Fibroblast of skin of left quadriceps (primary cell): Measurements from ENCODE around the gene TTLL10.

Experiments used
- DNase-seq, 2 experiments: peaks; one replicate each; pipeline ENCODE4 v3.0.0-alpha.2; 2013; ENCODE audit warnings: low read depth in 2 of 2

TTLL10 gene

DNA sequence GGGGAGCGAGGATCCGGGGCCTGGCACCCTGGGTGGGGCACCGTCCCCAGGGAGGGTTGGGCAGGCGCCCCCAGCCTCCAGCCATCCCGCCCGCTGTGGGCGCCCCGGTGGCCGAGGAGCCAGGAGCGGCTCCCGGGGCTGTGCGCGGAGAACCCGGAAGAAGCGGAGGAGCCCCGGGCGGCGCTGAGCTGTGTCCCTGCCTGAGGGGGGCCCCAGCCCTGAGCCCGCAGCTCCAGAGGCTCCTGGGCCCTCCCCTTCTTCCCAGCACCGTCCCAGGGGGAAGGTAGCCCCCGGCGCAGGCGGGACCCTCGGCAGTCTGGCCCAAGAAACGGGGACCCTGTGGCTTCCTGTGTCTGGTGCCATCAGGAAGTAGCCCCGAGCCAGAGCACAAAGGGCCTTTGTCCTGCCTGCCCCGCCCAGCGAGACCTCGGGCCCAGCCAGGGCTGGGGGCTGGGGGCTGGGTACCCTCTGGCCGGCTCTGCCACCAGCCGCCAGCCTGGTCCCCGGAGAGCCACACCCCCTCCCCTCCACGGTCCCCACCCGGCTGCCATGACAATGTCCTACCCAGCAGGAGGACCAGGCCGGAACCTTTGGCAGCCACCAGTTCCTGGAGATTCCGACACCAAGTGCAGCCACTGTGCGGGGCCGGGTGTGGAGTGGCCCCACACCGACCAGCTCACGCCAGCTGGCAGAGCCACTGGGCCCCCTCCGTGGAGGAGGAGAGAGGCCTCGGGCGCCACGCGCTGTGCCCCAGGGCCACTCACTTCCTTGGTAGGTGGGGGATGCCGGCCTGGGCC is 15.6 kb upstream of the TTLL10 start:
- no peak for DNase-seq

DNA sequence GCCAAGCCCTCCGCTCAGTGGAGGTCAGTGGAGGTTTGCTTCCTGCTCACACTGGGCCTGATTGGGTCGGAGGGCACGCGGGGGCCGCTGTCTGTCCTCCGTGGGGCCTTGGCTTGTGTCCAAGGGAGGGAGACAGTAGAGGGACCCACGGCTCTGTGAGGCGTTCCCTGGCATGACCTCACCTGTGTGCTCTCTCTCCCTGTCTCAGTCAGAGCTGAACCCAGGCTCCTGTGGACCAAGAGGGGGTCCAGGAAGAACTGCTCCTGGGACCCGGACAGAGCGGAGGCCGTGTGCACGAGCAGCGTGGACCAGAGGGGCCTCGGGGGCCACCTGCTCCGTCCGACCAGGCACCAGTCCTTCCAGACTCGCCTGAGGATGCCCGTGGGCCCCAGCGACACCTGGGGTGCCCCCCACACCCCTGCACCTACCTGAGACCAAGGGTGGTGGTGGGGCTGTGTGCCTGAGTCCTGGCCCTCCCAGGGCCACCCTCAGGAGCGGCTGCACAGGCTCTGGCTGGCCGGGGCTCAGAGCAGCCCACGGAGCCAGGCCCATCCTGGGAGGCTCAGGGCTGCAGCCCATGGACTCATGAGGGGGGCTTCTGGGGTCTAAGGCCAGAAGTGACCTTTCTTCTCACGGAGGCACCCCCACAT is 13.3 kb upstream of the TTLL10 start:
- DNase-seq = no peak

DNA sequence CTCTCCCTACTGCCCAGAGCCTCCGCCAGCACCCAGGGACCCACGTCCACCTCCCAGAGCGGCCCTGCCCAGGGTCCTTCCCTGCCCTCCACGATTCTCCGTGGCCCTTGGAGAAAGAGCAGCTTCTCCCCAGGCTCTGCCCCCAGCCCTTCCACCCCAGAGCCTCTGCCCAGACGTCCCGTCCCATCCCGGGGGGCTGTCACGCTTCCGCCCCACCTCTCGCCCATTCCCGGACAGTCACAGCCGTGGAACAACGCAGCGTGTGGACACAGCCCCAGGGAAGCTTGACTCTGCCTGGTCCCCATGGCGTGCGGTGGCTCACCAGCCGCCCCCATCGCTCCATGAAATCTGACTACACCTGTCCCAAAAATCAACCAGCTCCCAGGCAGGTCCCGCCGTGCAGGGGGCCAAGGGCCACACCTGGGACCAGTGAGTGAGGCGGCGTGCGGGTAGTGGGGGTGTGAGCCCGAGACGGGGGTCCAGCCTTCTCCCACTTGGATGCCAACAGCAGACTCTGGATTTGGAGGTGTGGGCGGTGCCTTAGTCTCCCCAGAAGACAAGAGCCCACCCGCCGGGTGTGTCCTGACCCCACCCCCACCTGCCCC is 12.5 kb upstream of the TTLL10 start:
- DNase-seq = no peak

DNA sequence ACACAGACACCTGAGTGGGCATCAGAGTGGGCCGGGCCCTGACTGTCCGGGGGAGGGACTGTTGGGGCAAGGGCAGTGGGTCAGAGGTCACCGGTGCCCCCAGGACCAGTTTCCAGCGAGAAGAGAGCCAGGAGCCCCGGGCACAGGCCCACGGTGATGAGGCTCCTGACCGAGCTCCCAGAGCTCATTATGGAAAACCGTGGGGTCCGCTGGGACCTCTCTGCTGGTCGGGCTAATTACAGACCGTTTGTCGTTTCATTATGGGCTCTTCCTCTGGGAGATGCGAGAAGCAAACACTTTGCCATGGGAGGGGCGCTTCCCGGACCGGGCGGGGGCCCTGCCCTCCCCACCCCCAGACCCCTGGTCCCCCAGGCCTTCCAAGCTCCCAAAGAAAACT is 12.0 kb upstream of the TTLL10 start:
- DNase-seq = no peak

DNA sequence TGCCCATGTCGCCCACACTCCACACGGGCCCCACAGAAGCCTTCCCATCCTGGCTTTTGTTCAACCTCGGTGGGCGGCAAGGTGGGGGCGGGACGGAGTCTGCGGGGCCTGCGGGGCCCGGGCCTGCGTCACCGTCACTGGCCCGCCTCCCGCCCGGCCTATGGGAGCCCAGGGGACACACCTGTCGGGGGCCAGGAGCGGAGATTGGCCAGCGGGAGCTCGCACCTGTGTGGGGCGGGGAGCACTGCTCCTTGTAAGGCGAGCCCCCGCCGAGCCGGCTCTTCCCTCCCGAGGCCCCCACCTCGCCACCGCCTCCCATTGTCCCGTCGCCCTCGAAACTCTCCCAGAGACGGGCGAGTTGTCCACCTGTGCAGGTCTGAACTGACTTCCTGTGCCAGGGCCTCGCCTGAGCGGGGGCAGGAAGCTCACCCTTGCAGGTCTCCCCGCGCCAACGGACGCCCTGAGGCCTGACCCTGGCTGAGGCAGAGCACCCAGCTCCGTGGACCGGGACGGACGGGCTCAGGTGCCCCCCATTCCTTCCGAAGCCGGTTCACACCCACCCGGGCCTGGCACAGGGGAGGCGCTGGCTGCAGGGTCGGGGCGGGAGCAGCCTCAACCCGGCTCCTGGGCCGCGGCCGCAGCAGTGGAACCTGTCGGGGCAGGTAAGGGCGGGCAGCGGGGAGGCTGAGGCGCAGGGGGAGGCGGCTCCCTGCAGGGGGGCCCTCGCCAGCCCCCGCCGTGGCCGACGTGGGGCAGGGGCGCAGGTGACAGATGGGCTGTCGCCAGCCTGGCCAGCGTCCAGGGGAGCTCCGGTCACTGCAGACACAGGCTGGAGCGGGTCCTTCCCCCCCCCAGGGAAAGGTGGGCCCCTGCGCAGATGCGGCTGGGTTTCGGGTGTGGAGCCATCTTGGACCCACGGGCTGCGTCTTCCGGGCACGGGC is 10.8 kb upstream of the TTLL10 start:
- no peak for DNase-seq

DNA sequence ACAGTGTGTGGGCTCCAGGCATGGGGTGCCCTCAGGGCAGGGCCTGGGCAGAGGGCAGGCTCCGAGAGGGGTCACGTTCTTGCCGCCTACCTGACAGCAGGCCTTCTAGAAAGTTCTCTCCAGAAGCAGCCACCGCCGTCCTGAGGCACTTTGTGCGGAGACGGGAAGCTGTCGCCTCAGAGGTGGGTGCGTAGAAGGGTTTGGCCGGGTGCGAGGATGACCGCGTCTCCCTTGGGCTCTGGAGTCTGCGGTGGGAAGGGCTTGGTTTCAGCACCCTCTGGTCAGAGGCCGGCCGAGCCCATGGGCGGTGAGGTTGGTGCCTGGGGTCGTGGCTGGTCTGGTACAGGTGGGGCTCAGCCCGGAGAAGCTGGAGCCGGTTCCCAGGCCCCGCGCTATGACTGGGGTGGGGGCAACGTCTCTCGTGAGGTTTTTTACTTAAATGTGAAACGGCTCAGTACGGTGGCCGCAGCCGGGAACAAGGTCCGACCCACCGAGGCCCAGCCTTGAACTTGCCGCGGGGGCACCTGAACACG is 10.1 kb upstream of the TTLL10 start:
- DNase-seq = no peak

DNA sequence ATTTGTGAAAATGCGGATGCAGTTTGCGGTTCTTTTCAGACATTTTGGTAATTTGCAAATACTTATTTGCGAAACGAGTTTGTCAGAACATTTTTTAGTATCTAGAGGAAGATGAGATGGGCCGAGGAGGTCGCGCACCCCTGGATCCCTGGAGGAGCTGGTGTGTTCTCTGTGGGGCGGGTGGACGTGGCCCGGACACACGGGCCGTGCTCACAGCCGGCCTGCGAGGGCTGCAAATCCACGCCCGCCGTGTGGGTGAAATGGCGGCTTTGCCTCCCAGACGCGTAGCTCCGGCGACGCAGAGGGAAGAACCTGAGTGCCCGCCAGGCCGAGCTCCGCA is 9.3 kb upstream of the TTLL10 start:
- no peak for DNase-seq

DNA sequence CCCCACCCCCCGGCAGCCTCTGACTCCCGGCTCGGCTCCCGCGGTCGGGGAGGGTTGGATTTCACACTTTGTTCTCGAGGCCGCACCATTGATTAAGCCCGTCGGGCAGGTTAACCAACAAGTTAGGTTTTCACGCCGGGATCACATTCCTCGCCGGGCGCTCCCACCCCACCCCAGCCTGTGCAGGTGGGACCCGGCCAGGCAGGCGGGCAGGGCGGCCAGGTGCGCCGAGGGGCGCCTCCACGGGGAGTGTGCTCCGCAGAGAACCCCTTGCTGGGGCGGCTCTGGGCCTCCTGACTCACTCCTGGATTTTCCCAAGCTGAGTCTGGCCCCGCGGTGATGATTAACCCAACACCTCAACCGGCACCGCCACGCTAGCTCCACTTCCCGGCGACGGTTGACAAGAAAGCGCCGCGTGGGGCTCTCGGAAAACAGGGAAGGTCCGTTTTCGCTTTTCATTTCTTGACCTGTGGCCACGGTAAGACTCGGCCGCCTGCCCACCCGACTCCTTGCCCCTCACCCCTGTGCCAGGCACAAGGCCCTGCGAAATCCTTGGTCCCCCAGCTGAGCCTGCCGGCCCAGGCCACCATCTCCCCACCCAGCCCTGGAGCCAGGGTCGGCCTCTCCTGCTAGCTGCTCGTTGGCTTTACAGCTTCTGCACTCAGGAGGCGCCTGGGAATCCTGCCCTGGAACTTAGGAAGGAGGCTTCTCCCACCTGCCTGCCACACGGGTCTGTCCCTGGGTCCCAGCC is 8.8 kb upstream of the TTLL10 start:
- DNase-seq = no peak

DNA sequence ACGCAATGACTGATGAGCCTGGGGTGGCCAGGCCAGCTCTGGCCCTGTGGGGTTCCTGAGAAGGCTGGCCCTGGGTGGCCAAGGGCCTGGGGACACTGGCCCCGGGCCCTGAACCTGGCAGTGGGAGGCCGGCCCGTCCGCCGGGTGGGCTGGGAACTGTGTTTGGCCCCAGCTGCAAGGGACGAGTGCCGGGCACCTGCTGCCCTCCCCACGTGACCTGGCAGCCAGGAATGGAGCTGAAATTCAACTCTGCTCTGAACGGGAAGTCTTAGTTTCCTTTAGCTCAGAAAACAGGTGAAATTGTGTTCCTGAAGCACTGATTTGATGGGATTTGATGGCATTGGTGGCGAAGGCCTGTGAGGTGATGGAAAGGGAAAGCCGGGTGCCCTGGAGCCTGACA is 8.2 kb upstream of the TTLL10 start:
- DNase-seq = no peak

DNA sequence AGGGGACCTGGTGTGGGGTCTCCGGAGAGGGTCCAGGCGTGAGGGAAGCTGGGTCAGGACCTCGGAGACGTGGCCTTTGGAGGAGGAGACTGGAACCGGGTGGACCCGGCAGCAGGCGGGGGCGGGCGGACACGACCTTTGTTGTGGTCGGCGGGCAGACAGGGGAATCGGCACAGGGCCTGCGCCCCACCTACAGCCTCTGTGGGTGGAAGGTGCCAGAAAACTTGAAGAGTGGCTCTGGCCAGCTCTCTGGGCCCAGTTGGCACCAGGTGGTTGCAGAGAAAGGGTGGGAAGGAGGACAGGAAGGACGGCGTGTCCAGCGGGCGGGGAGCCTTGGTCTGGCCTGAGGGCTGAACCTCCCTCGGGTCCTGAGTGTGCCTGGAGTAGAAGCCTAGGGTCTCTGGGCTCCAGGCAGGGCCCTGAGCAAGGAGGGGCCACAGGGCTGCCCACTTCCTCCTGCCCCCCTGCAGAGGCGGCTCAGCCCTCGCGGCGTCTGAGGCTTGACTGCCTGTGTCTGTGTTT is 7.7 kb upstream of the TTLL10 start:
- DNase-seq = no peak

DNA sequence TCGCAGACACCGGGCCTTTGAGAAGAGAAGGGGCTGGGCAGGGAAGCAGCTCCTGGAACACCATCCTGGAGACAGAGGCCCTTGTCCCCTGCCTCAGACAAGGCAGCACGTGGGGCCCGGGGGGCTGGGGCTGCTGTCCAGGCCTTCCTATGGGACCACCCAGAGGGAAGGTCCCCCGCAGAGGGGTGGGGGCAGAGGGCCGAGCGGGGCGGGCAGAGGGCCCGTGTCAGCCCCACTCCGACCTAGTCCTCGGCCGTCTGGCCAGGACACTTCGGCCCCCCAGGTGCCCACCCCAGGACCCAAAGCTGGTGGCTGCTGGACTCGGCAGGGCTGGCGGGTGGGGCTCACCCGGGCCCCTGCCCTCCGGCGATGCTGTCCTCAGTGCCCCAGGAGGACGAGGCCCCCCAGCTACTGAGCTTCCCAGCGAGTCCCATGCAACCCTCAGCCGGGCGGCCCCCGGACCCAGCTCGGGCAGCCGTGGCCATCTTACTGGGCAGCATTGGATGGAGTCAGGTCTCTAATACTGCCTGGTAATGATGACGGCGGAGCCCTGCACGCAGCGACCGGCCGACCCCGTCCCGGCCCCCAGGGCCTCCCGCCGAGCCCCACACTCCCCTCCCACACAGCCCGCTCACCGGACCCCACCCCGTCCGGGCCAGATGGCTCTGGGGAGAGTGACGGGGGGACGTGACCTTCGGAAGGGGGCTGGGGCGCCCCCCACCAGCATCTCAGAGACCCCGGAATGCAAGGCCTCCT is 6.9 kb upstream of the TTLL10 start:
- DNase-seq = no peak

DNA sequence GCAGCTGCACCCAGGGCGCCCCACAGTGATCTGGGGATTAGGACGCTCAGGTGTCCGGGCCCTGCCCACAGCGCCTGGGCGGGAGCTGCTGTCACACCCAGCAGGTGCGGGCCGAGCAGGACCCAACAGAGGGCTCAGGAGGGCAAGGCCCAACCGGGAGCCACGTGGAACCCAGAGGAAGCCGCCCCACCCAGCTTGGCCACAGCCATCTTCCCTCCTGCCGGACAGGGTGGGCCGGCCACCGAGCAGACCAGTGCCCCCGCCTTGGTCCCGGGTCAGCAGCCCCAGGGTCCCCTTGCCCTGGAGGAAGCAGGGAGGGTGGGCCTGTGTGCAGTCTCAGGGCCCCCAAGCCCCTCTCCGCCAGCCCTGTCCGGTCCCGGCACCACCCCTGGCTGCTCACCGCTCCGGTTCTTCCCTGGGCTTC is 6.3 kb upstream of the TTLL10 start:
- no peak for DNase-seq

DNA sequence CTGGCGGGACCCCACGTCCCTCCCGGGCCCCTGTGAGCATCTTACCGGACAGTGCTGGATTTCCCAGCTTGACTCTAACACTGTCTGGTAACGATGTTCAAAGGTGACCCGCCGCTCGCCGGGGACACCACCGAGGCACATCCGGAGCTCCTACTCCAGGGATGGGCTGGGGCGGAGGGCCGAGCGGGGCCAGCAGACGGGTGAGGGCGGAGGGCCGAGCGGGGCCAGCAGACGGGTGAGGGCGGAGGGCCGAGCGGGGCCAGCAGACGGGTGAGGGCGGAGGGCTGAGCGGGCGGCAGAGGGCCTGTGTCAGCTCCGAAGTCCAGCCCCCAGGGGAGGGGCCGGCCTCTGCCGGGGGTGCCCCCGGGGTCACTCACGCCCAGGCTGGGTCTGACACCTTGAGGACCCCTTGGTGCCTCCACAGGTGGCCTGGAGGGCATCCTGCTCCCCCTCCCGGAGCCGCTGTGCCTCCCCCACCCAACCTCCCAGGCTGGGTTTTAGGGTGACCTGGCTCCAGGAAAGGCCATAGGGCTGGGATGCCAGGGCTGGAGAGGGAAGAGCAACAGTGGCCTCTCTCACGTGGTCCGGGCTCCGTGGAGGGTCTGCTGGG is 5.7 kb upstream of the TTLL10 start:
- no peak for DNase-seq

DNA sequence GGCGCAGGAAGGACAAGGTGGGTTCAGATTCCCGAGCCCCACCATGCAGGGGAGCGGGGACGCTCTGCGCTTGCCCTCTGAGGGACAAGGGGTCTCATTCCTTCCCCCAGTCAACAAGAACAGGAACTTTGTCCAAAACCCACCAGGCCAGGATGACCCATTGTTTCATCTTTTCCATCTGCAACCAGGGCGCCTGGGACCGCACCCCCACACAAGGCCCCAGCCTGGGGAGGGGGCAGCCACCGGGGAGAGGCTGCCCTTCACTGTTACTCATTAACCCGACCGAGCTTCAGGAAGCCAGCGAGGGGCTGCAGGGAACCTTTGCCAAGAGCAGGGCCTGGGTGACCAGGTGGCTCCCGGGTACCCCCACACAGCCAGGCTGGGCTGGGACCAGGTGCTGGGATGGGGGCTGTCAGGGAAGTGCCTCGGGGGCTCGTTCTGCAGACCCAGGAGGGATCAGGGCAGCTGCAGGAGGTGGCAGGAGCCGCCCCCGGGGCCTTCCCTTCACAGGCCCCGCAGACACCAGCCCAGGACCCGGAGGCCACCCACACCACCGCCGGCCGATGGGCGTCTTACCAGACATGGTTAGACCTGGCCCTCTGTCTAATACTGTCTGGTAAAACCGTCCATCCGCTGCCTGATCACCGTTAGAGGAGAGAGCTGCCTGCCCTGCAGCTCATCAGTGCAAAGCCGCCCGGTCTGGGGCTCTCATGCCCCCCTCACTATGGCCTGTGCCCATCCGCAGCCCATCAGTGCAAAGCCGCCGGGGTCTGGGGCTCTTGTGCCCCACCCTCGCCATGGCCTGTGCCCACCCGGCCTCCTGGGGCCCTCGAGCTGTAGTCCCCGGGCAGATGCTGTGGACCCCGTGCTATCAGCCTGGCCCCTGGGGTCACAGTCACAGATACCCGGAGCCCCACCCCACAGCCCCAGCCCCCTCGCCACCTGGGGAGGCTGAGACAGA is 4.9 kb upstream of the TTLL10 start:
- DNase-seq = no peak

DNA sequence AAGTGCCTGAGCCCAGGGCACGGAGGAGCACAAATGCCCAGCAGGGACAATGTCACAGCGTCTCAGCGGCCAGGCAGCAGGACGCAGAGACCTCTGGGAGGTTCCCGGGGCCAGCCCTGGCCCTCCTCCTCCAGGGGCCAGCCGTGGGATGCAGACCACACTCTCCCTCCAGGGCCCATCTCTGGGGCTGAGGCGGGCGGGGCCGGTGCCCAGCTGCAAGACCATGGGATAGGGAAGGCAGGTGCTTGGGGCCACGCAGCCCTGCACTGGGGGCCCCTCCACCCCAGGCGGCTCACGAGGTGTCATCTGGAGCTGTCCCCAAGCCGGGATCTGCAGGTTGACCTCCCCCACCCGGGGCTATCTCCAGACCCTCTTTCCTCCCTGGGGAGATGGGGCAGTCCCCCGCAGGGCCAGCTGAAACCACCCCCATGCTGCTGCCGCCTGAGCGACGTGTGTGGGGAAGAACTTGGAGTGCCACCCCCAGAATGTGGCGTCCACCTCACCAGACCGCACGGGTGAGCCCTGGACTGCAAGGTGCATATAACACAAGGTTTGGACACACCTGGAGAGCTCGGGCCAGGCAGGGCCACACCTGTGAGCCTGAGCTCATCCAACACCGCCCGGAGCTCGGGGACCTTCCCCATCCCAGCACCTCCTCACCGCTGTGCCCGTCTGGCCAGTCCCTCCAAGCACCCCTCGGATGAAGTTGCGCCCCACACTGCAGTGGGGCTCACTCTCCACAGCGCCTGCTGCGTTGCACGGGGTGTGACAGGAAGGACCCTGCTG is 4.1 kb upstream of the TTLL10 start:
- no peak for DNase-seq

DNA sequence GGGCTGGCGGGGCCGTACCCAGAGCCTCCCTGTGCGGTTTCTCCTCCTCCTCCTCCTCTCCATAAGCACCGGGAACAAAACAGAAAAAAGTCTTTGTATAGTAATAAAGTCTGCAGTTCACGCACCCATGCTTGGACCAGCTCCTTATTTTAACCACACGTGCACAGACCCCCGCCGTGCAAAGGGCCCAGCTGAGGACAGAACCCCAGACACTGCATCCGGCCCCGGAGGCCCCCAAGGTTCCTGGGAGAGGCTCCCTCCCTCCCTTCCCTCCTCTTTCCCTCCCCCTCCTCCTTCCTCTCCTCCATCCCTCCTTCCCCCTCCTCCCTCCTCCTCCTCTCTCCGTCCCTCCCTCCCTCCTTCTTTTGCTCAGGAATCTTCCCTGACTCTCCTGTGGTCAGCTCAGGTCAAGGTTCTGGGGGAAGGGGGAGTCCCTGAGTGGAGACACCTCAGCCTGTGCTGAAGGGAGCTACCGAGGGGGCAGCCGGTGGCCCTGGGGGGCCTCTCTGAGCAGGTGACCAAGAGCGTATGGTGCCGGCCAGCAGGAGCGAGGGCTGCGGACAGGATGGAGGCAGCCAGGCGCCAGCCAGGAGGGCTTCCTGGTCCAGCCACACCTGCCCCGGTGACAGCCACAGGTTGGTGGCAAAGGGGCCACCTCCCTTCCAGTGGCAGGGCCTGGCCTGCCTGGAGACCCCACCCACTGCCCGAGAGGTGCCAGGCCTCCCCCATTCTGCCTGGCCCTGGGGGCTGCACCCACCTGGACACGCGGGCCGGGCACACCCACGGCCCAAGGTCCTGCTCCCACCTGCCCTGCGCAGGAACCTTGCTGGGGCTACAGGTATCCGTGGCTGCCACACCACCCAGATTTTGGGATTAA is 3.2 kb upstream of the TTLL10 start:
- no peak for DNase-seq

DNA sequence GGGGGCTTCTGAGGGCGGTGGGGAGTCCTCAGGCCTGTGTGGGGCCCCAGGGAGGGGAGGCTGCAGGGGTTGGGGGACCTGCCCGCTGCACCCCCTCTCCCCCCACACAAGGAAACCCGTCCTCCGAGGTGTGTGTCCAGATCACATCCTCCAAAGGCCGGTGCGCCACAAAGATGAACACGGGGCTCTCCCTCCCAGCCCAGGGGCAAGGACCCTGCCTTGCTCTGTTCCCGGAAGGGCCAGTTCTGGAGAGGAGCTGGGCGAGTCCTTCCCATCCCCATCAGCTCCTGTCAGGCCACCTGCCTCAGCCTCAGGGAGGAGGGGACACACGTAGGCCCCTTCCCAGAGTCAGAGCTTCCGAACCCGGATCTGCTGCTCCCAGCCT is 2.5 kb upstream of the TTLL10 start:
- DNase-seq = no peak
